MCF 10A (cell line): ENCODE results near the gene MRPS18A. TPM values are rescaled to one million over a fixed set of nuclear protein-coding genes. Genes with fewer than 3 reads are reported as not detected.
"Not testable (repeated sequence)": the region's sequence is repeated elsewhere in the genome, so short reads cannot be mapped to it uniquely, and the experiment has no call there.

Experiments
- BruUV-seq: library from RNA; stranded (reverse); fragments of 400-500 nt; replicated peaks from 2 replicates; lab custom pipeline; 2021; lab: Mats Ljungman, UMichigan
- CTCF ChIA-PET: fragments of 300-600 bp; sonication (Branson Sonifier 250); formaldehyde crosslinking; extraction: SDS; loops from one replicate; lab custom pipeline; 2021; ENCODE audit warnings: antibody characterized with exemption, inconsistent platforms; lab: Yijun Ruan, JAX
- POLR2A ChIA-PET: fragments of 300-600, 350-650 bp; sonication (Branson Sonifier 250); formaldehyde crosslinking; extraction: SDS; loops from one replicate; lab custom pipeline; 2020; ENCODE audit warnings: antibody characterized with exemption, inconsistent platforms; lab: Yijun Ruan, JAX
- DNase-seq: peaks from one replicate; pipeline ENCODE4 v3.0.0-alpha.2; 2018; ENCODE audit not compliant: unreplicated experiment
- H3K27ac Mint-ChIP-seq: one replicate; pipeline ENCODE4 v1.8.0; 2022; ENCODE audit warnings: mild to moderate bottlenecking, low read depth, mixed read lengths; ENCODE audit not compliant: unreplicated experiment
- H3K27me3 Mint-ChIP-seq: one replicate; pipeline ENCODE4 v1.8.0; 2022; ENCODE audit warnings: mixed read lengths; ENCODE audit not compliant: insufficient read depth, unreplicated experiment
- H3K36me3 Mint-ChIP-seq: one replicate; pipeline ENCODE4 v1.8.0; 2022; ENCODE audit warnings: mild to moderate bottlenecking, moderate library complexity, mixed read lengths; ENCODE audit not compliant: insufficient read depth, unreplicated experiment
- H3K4me1 Mint-ChIP-seq: one replicate; pipeline ENCODE4 v1.8.0; 2022; ENCODE audit warnings: mixed read lengths; ENCODE audit not compliant: insufficient read depth, unreplicated experiment
- H3K4me3 Mint-ChIP-seq: one replicate; pipeline ENCODE4 v1.8.0; 2022; ENCODE audit warnings: mild to moderate bottlenecking, moderate library complexity, mixed read lengths; ENCODE audit not compliant: unreplicated experiment
- H3K9me3 Mint-ChIP-seq: one replicate; pipeline ENCODE4 v1.8.0; 2022; ENCODE audit warnings: mixed read lengths; ENCODE audit not compliant: unreplicated experiment
- CTCF ChIP-seq: fragments of 200-600 bp; IDR thresholded peaks from one replicate; pipeline ENCODE4 v1.8.0; 2022; ENCODE audit warnings: antibody characterized with exemption, mild to moderate bottlenecking; ENCODE audit not compliant: unreplicated experiment
- intact Hi-C: fragments of 100-400 bp; cut with micrococcal nuclease; formaldehyde crosslinking; loops from 2 replicates; pipeline ENCODE4 v1.14.1; 2022
- total RNA-seq: library from RNA; stranded (reverse); gene quantifications from 2 replicates; pipeline ENCODE4 v1.2.3, GENCODE V29; 2022

Gene MRPS18A
- total RNA-seq, 1 experiment from 2014 or later: 69.1 TPM

- no peak for TF ChIP-seq CTCF
- BruUV-seq: no TSS peak
- peaks cover 26% of the 10 kb centered on the region for H3K4me1 Mint-ChIP-seq
- H3K27me3 Mint-ChIP-seq: no peaks in the 10 kb centered on the region
- POLR2A ChIA-PET: interaction anchor here (0.6 to 2.2 kb wide), 8 partner anchors 16 to 1011 kb away, joined by 3 to 38 read pairs (median 4); partner anchors contain the start of genes GTPBP2 and MRPS18A
- no peaks in the 10 kb centered on the region for H3K9me3 Mint-ChIP-seq
- H3K4me3 Mint-ChIP-seq: no peak overlapping the region
- DNase-seq: no peak
- no peak overlapping the region for H3K27ac Mint-ChIP-seq
- CTCF ChIA-PET: interaction anchor here (0.6 to 1.2 kb wide), 5 partner anchors 12 to 377 kb away, joined by 3 to 6 read pairs (median 4); no protein-coding TSS in a partner anchor
- H3K36me3 Mint-ChIP-seq: no peaks in the 10 kb centered on the region
- intact Hi-C loops: loop anchor here (5.0 kb wide), 1 partner anchor 36 kb away; no protein-coding TSS in a partner anchor
Measured at GRCh38 chr6:43703512-43704429, 16.2 kb upstream of the MRPS18A start.

GRCh38 chr6:43702534-43703440, 15.2 kb upstream of the MRPS18A start:
- H3K4me1 Mint-ChIP-seq: peaks cover 26% of the 10 kb centered on the region
- DNase-seq: peak; percentile 97
- no peaks in the 10 kb centered on the region for H3K9me3 Mint-ChIP-seq
- peak overlapping the region; percentile 83 for H3K27ac Mint-ChIP-seq
- no peaks in the 10 kb centered on the region for H3K27me3 Mint-ChIP-seq
- TSS peak; percentile 56 for BruUV-seq
- TF ChIP-seq CTCF: no peak
- intact Hi-C loops: loop anchor here (5.0 kb wide), 1 partner anchor 35 kb away; no protein-coding TSS in a partner anchor
- POLR2A ChIA-PET: interaction anchor here (0.6 to 2.2 kb wide), 7 partner anchors 11 to 88 kb away, joined by 3 to 38 read pairs (median 4); partner anchors contain the start of genes GTPBP2 and MRPS18A
- CTCF ChIA-PET: interaction anchor here (0.6 to 1.2 kb wide), 5 partner anchors 11 to 378 kb away, joined by 3 to 6 read pairs (median 4); no protein-coding TSS in a partner anchor
- peak overlapping the region; percentile 8 for H3K4me3 Mint-ChIP-seq
- no peaks in the 10 kb centered on the region for H3K36me3 Mint-ChIP-seq

- peaks cover 26% of the 10 kb centered on the region for H3K4me1 Mint-ChIP-seq
- peak overlapping the region; percentile 8 for H3K4me3 Mint-ChIP-seq
- H3K9me3 Mint-ChIP-seq: no peaks in the 10 kb centered on the region
- CTCF ChIA-PET: no interaction called here
- TF ChIP-seq CTCF: no peak
- H3K27me3 Mint-ChIP-seq: no peaks in the 10 kb centered on the region
- H3K27ac Mint-ChIP-seq: peak overlapping the region; percentile 83
- POLR2A ChIA-PET: interaction anchor here (0.7 kb wide), 1 partner anchor 75 kb away, joined by 4 read pairs; no protein-coding TSS in a partner anchor
- DNase-seq: no peak
- no TSS peak for BruUV-seq
- intact Hi-C loops: loop anchor here (5.0 kb wide), 1 partner anchor 35 kb away; no protein-coding TSS in a partner anchor
- no peaks in the 10 kb centered on the region for H3K36me3 Mint-ChIP-seq
Measured at GRCh38 chr6:43702171-43702533, 14.6 kb upstream of the MRPS18A start.

- H3K4me1 Mint-ChIP-seq: peaks cover 26% of the 10 kb centered on the region
- ChIA-PET CTCF (interaction anchor here (1.1 kb wide), 1 partner anchor 16 kb away, joined by 3 read pairs; no protein-coding TSS in a partner anchor), POLR2A (interaction anchor here (0.7 kb wide), 3 partner anchors 10 to 72 kb away, joined by 3 read pairs; no protein-coding TSS in a partner anchor)
- not testable (repeated sequence) for H3K4me3 Mint-ChIP-seq, H3K9me3 Mint-ChIP-seq, H3K27ac Mint-ChIP-seq, H3K36me3 Mint-ChIP-seq, H3K27me3 Mint-ChIP-seq, BruUV-seq, DNase-seq
- intact Hi-C loops: loop anchor here (5.0 kb wide), 1 partner anchor 34 kb away; no protein-coding TSS in a partner anchor
Measured at GRCh38 chr6:43700939-43701560, 13.5 kb upstream of the MRPS18A start.
